Liver (tissue), 9 donors: ENCODE results near the gene RALY. TPM values are rescaled to one million over a fixed set of nuclear protein-coding genes. Genes with fewer than 3 reads are reported as not detected.

Source experiments
- DNase-seq: peaks from one replicate; pipeline ENCODE4 v3.0.0-alpha.2; 2017; ENCODE audit warnings: low spot score
- H3K27ac ChIP-seq, 2 donors: one replicate each; pipeline ENCODE4 v1.7.0; 2013; ENCODE audit warnings: inconsistent platforms in 2 of 2, low read length in 2 of 2, control low read depth in 1 of 2, low read depth in 1 of 2, mild to moderate bottlenecking in 1 of 2
- H3K27me3 ChIP-seq, 4 donors: one replicate each; pipeline versions ENCODE4 v1.6.1 to v1.7.0; 2013; ENCODE audit warnings: low read length in 3 of 4, inconsistent platforms in 1 of 4, mild to moderate bottlenecking in 1 of 4, moderate library complexity in 1 of 4; ENCODE audit not compliant: control insufficient read depth in 4 of 4, insufficient read depth in 4 of 4
- H3K36me3 ChIP-seq, 4 donors: one replicate each; pipeline versions ENCODE4 v1.6.1 to v1.7.0; 2013; ENCODE audit warnings: low read length in 3 of 4, mild to moderate bottlenecking in 3 of 4, low read depth in 1 of 4, moderate library complexity in 1 of 4; ENCODE audit not compliant: control insufficient read depth in 4 of 4, insufficient read depth in 3 of 4
- H3K4me1 ChIP-seq, 4 donors: one replicate each; pipeline versions ENCODE4 v1.6.1 to v1.7.0; 2013; ENCODE audit warnings: low read length in 3 of 4, mild to moderate bottlenecking in 3 of 4, moderate library complexity in 1 of 4; ENCODE audit not compliant: control insufficient read depth in 4 of 4, insufficient read depth in 4 of 4
- H3K4me3 ChIP-seq, 3 donors: one replicate each; pipeline versions ENCODE4 v1.6.1 to v1.7.0; 2013; ENCODE audit warnings: low read length in 3 of 3, control low read depth in 1 of 3, low read depth in 1 of 3, mild to moderate bottlenecking in 1 of 3
- H3K9ac ChIP-seq, 2 donors: one replicate each; pipeline ENCODE4 v1.7.0; 2013; ENCODE audit warnings: low read length in 2 of 2, mild to moderate bottlenecking in 2 of 2, moderate library complexity in 2 of 2, control low read depth in 1 of 2, low read depth in 1 of 2
- H3K9me3 ChIP-seq, 4 donors: one replicate each; pipeline versions ENCODE4 v1.6.1 to v1.7.0; 2013; ENCODE audit warnings: low read length in 3 of 4; ENCODE audit not compliant: control insufficient read depth in 4 of 4
- ATF3 ChIP-seq: IDR thresholded peaks from 2 replicates; pipeline ENCODE4 v1.6.1; 2016; ENCODE audit warnings: antibody characterized with exemption
- EGR1 ChIP-seq, 2 donors: IDR thresholded peaks; 2 replicates each; pipeline ENCODE4 v1.6.1; 2016 to 2018; ENCODE audit warnings: antibody characterized with exemption in 2 of 2, low read depth in 2 of 2
- FOXA1 ChIP-seq: IDR thresholded peaks from 2 replicates; pipeline ENCODE4 v1.6.1; 2016; ENCODE audit warnings: antibody characterized with exemption
- FOXA2 ChIP-seq: IDR thresholded peaks from 2 replicates; pipeline ENCODE4 v1.6.1; 2016; ENCODE audit warnings: antibody characterized with exemption
- GABPA ChIP-seq, 2 donors: IDR thresholded peaks in 1 of 2; conservative IDR thresholded peaks in 1 of 2; 2 replicates each; pipeline ENCODE4 v1.6.1; 2016; ENCODE audit warnings: antibody characterized with exemption in 2 of 2, mild to moderate bottlenecking in 1 of 2, moderate library complexity in 1 of 2
- HNF4A ChIP-seq, 2 donors: conservative IDR thresholded peaks; 2 replicates each; pipeline ENCODE4 v1.6.1; 2016; ENCODE audit warnings: antibody characterized with exemption in 2 of 2, mild to moderate bottlenecking in 2 of 2
- HNF4G ChIP-seq: IDR thresholded peaks from 2 replicates; pipeline ENCODE4 v1.6.1; 2016; ENCODE audit warnings: antibody characterized with exemption
- JUND ChIP-seq, 2 donors: IDR thresholded peaks; 2 replicates each; pipeline ENCODE4 v1.6.1; 2016; ENCODE audit warnings: antibody characterized with exemption in 2 of 2
- MAX ChIP-seq: IDR thresholded peaks from 2 replicates; pipeline ENCODE4 v1.6.1; 2016; ENCODE audit warnings: antibody characterized with exemption
- NR2F2 ChIP-seq: IDR thresholded peaks from 2 replicates; pipeline ENCODE4 v1.6.1; 2016; ENCODE audit warnings: antibody characterized with exemption
- RAD21 ChIP-seq, 2 donors: IDR thresholded peaks; 2 replicates each; pipeline ENCODE4 v1.6.1; 2016; ENCODE audit warnings: antibody characterized with exemption in 2 of 2, mild to moderate bottlenecking in 2 of 2
- REST ChIP-seq: IDR thresholded peaks from 2 replicates; pipeline ENCODE4 v1.6.1; 2016; ENCODE audit warnings: antibody characterized with exemption, mild to moderate bottlenecking
- RXRA ChIP-seq, 2 donors: IDR thresholded peaks; 2 replicates each; pipeline ENCODE4 v1.6.1; 2017 to 2018; ENCODE audit warnings: antibody characterized with exemption in 2 of 2, mild to moderate bottlenecking in 1 of 2
- SP1 ChIP-seq: IDR thresholded peaks from 2 replicates; pipeline ENCODE4 v1.6.1; 2018; ENCODE audit warnings: antibody characterized with exemption, mild to moderate bottlenecking
- TAF1 ChIP-seq: conservative IDR thresholded peaks from 2 replicates; pipeline ENCODE4 v1.6.1; 2016; ENCODE audit warnings: antibody characterized with exemption, mild to moderate bottlenecking
- YY1 ChIP-seq: IDR thresholded peaks from 2 replicates; pipeline ENCODE4 v1.6.1; 2016; ENCODE audit warnings: antibody characterized with exemption, mild to moderate bottlenecking
- ZBTB33 ChIP-seq: IDR thresholded peaks from 2 replicates; pipeline ENCODE4 v1.6.1; 2016; ENCODE audit warnings: antibody characterized with exemption
- WGBS: extraction: QIAGEN DNeasy Blood & Tissue Kit; methylation state at CpG from one replicate; pipeline ENCODE4 v1.1.7; 2013; 5-methylcytosine and 5-hydroxymethylcytosine counted together
- polyA plus RNA-seq, 2 donors: library from polyadenylated mRNA; stranded (reverse) in 1 of 2; unstranded in 1 of 2; fragments of 200-250 nt in 1 of 2; fragments of >200 nt in 1 of 2; fragmentation: Nextera tagmentation in 1 of 2; extraction: Ambion mirVana in 1 of 2; gene quantifications; one replicate each; pipeline versions ENCODE4 v1.2.1 to v1.2.3, GENCODE V29; 2013 to 2015
- total RNA-seq, 2 donors: library from RNA; depleted of rRNA; stranded (reverse); fragments of >200 nt; gene quantifications; one replicate each; pipeline ENCODE4 v1.2.3, GENCODE V29; 2014
- donor health status: healthy.
- donor health status: healthy.
- donor health status: healthy.
- donor health status: healthy.
- donor health status: healthy.

The RALY gene
- total and polyA plus RNA-seq, 4 donors, result 23.1 to 47.4 (median 33.3) TPM

GRCh38 chr20:34110025-34110744 lies 116.5 kb downstream of the RALY start:
- no peaks in the 10 kb centered on the region for H3K9me3 ChIP-seq
- H3K4me3 ChIP-seq, result peak overlapping the region; percentile 77 to 99 (median 95)
- peaks cover under 1 to 10% (median 6%) of the 10 kb centered on the region in 4 donors for H3K36me3 ChIP-seq
- H3K27me3 ChIP-seq, result no peaks in the 10 kb centered on the region
- WGBS, result 78% methylated on average over 10 of the region's 10 CpGs
- no peak for TF ChIP-seq GABPA (IDR thresholded peaks at IDR 0.05 in 1 of 2, conservative IDR thresholded peaks at IDR 0.05 in 1 of 2)
- no peak for DNase-seq
- peaks cover 6 to 34% (median 14%) of the 10 kb centered on the region in 4 donors for H3K4me1 ChIP-seq
- H3K27ac ChIP-seq, result peak overlapping the region; percentile 84 to 93
- peak overlapping the region; percentile 39 to 71 for H3K9ac ChIP-seq

- WGBS, result 2% methylated on average over 22 of the region's 22 CpGs
Observed at GRCh38 chr20:34110745-34111641, 117.3 kb downstream of the RALY start.

GRCh38 chr20:34111702-34112599 lies 118.2 kb downstream of the RALY start, which contains the start of gene EIF2S2:
TSS of gene EIF2S2 (minus strand) at chr20:34112243. CDS start at chr20:34112110, 133 bp downstream.
- H3K36me3 ChIP-seq, result peaks cover 0 to 9% (median 5%) of the 10 kb centered on the region in 4 donors
- no peaks in the 10 kb centered on the region for H3K27me3 ChIP-seq
- under 1% methylated on average over 81 of the region's 81 CpGs for WGBS
- H3K4me3 ChIP-seq, result peak within 1 kb of the TSS; percentile 80 to 99 (median 95)
- peak; percentile 94 for DNase-seq
- peak within 1 kb of the TSS; percentile 84 to 93 for H3K27ac ChIP-seq
- H3K9me3 ChIP-seq, result no peaks in the 10 kb centered on the region
- peak within 1 kb of the TSS; percentile 87 to 98 for H3K9ac ChIP-seq
- peaks cover 5 to 31% (median 14%) of the 10 kb centered on the region in 4 donors for H3K4me1 ChIP-seq
- TF ChIP-seq REST, result peak; percentile 40
- TF ChIP-seq NR2F2, result no peak
- peak; percentile 79 for TF ChIP-seq TAF1
- peak; percentile 30 for TF ChIP-seq FOXA2
- TF ChIP-seq ZBTB33, result peak; percentile 47
- TF ChIP-seq RAD21 (IDR thresholded peaks at IDR 0.05), result no peak
- no peak for TF ChIP-seq HNF4A (conservative IDR thresholded peaks at IDR 0.05)
- TF ChIP-seq EGR1 (IDR thresholded peaks at IDR 0.05; ENCODE audit: low read depth in 2 of 2), result peak in 1 of 2 donors; percentile 14
- no peak for TF ChIP-seq MAX
- no peak for TF ChIP-seq HNF4G
- TF ChIP-seq ATF3, result peak; percentile 69
- TF ChIP-seq YY1, result peak; percentile 84
- TF ChIP-seq FOXA1, result peak; percentile 55
- TF ChIP-seq GABPA (IDR thresholded peaks at IDR 0.05 in 1 of 2, conservative IDR thresholded peaks at IDR 0.05 in 1 of 2), result peak; percentile 44 to 77
- TF ChIP-seq SP1, result peak; percentile 37
- TF ChIP-seq RXRA (IDR thresholded peaks at IDR 0.05), result peak in 1 of 2 donors; percentile 23
- peak in 1 of 2 donors; percentile 19 for TF ChIP-seq JUND (IDR thresholded peaks at IDR 0.05)

More at GRCh38 chr20:34110745-34111641, 117.3 kb downstream of the RALY start:
- peaks cover 0 to 9% (median 5%) of the 10 kb centered on the region in 4 donors for H3K36me3 ChIP-seq
- H3K4me1 ChIP-seq, result peaks cover 6 to 34% (median 14%) of the 10 kb centered on the region in 4 donors
- no peak for DNase-seq
- no peaks in the 10 kb centered on the region for H3K27me3 ChIP-seq
- peak overlapping the region; percentile 77 to 99 (median 95) for H3K4me3 ChIP-seq
- no peaks in the 10 kb centered on the region for H3K9me3 ChIP-seq
- TF ChIP-seq YY1 (peak; percentile 20), NR2F2 (no peak)
- peak overlapping the region; percentile 84 to 93 for H3K27ac ChIP-seq
- peak overlapping the region; percentile 71 to 98 for H3K9ac ChIP-seq
